ENCODE data around the gene SLFN11.

DNA sequence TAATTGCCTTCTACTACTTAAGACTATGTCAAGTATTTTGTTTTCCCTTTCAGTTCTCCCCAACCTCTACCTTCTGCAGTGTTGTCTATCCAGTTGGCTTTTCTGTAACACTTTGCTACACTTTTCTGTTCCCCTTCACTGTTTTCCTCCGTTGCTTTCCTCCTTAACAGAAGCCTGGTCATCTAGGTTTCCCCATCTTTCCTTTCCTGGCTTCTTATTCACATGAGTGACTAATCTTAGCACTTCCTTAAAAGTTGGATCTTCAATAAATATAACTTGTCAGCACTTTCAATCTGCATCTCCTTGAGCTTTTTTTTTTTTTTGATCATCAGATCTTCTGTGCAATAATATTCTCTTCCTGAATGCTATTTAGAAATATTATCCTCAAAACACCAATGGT is 2.8 kb upstream of the SLFN11 start:
- no peak for TF ChIP-seq POLR2AphosphoS5 (IDR thresholded peaks at IDR 0.05)
- TF ChIP-seq, protein P1, sequence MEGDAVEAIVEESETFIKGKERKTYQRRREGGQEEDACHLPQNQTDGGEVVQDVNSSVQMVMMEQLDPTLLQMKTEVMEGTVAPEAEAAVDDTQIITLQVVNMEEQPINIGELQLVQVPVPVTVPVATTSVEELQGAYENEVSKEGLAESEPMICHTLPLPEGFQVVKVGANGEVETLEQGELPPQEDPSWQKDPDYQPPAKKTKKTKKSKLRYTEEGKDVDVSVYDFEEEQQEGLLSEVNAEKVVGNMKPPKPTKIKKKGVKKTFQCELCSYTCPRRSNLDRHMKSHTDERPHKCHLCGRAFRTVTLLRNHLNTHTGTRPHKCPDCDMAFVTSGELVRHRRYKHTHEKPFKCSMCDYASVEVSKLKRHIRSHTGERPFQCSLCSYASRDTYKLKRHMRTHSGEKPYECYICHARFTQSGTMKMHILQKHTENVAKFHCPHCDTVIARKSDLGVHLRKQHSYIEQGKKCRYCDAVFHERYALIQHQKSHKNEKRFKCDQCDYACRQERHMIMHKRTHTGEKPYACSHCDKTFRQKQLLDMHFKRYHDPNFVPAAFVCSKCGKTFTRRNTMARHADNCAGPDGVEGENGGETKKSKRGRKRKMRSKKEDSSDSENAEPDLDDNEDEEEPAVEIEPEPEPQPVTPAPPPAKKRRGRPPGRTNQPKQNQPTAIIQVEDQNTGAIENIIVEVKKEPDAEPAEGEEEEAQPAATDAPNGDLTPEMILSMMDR (IDR thresholded peaks at IDR 0.05), result no peak

All from suprapubic skin (tissue), 3 donors.